K562 (cell line): ENCODE results near the gene MKNK2. TPM values are rescaled to one million over a fixed set of nuclear protein-coding genes. Genes with fewer than 3 reads are reported as not detected.
A peak's percentile ranks its signal among the peaks of the same experiment; 100 is the strongest.

Experiments
- AFF4 ChIP-seq: sonication (generic); formaldehyde crosslinking; IDR thresholded peaks from 2 replicates; pipeline ENCODE4 v1.8.0; 2023; ENCODE audit warnings: mild to moderate bottlenecking, missing genetic modification reagents
- CAMTA2 ChIP-seq: fragments of 250-450 bp; sonication (Bioruptor Pico); conservative IDR thresholded peaks from 2 replicates; pipeline ENCODE4 v1.5.1; 2022
- CC2D1A ChIP-seq: fragments of 450-650 bp; IDR thresholded peaks from 2 replicates; pipeline ENCODE4 v1.6.1; 2017; ENCODE audit warnings: mild to moderate bottlenecking
- CREBBP ChIP-seq: IDR thresholded peaks from one replicate; pipeline ENCODE4 v1.6.1; 2012; ENCODE audit warnings: low read depth, mild to moderate bottlenecking, control low read depth, inconsistent platforms, low read length
- DMBX1 ChIP-seq: fragments of 250-450 bp; sonication (Bioruptor Pico); IDR thresholded peaks from 2 replicates; pipeline ENCODE4 v1.8.0; 2022; ENCODE audit warnings: inconsistent platforms, mild to moderate bottlenecking, moderate library complexity, borderline replicate concordance
- ILK ChIP-seq: fragments of 450-650 bp; IDR thresholded peaks from 2 replicates; pipeline ENCODE4 v1.6.1; 2016; ENCODE audit warnings: missing genetic modification characterization, low read depth, mild to moderate bottlenecking, missing compliant biosample characterization, moderate library complexity, borderline replicate concordance
- KDM1A ChIP-seq, 2 experiments: fragments of 450-650 bp; IDR thresholded peaks; 2 replicates each; pipeline ENCODE4 v1.6.1; 2016; ENCODE audit warnings: mild to moderate bottlenecking in 2 of 2
- MCM7 ChIP-seq, 2 experiments: fragments of 450-650 bp; IDR thresholded peaks; 2 replicates each; pipeline ENCODE4 v1.6.1; 2016 to 2018
- MYNN ChIP-seq, 2 experiments: sonication (generic); formaldehyde crosslinking in 1 of 2; IDR thresholded peaks; 2 replicates each; pipeline versions ENCODE4 v1.5.0 to v1.6.1; 2016 to 2020; ENCODE audit warnings: antibody characterized with exemption in 1 of 2, missing genetic modification reagents in 1 of 2
- NCOA6 ChIP-seq: fragments of 450-650 bp; IDR thresholded peaks from 2 replicates; pipeline ENCODE4 v1.6.1; 2017; ENCODE audit warnings: mild to moderate bottlenecking
- NR2C2 ChIP-seq, 2 experiments: fragments of 200-800 bp in 1 of 2; sonication (Bioruptor generic) in 1 of 2; sonication (generic) in 1 of 2; formaldehyde crosslinking in 1 of 2; IDR thresholded peaks; 2 replicates each; pipeline versions ENCODE4 v1.6.1 to v1.8.0; 2016 to 2022; ENCODE audit warnings: mild to moderate bottlenecking in 1 of 2, missing compliant biosample characterization in 1 of 2, missing genetic modification characterization in 1 of 2, missing genetic modification reagents in 1 of 2
- NR3C1 ChIP-seq: sonication (generic); formaldehyde crosslinking; IDR thresholded peaks from 2 replicates; pipeline ENCODE4 v1.8.1; 2022; ENCODE audit warnings: missing genetic modification reagents
- NUFIP1 ChIP-seq: fragments of 450-650 bp; IDR thresholded peaks from 2 replicates; pipeline ENCODE4 v1.6.1; 2018; ENCODE audit not compliant: partially characterized antibody
- PCBP2 ChIP-seq: fragments of 200-400 bp; formaldehyde crosslinking; IDR thresholded peaks from 2 replicates; pipeline ENCODE4 v1.6.1; 2018; ENCODE audit warnings: low read length, low read depth, mild to moderate bottlenecking, moderate library complexity; ENCODE audit not compliant: poor library complexity, severe bottlenecking
- PYGO2 ChIP-seq: fragments of 450-650 bp; IDR thresholded peaks from 2 replicates; pipeline ENCODE4 v1.6.1; 2016; ENCODE audit warnings: mild to moderate bottlenecking, missing genetic modification characterization, moderate library complexity, missing compliant biosample characterization
- RAD21 ChIP-seq, 2 experiments: fragments of 250-450 bp in 1 of 2; fragments of 450-650 bp in 1 of 2; sonication (Bioruptor Pico) in 1 of 2; formaldehyde crosslinking in 1 of 2; IDR thresholded peaks in 1 of 2; conservative IDR thresholded peaks in 1 of 2; 2 replicates each; pipeline versions ENCODE4 v1.4.0 to v1.8.0; 2020 to 2022; ENCODE audit warnings: mild to moderate bottlenecking in 2 of 2, moderate library complexity in 1 of 2
- RBBP5 ChIP-seq: fragments of 200-600 bp; sonication (generic); IDR thresholded peaks from 2 replicates; pipeline ENCODE4 v1.6.1; 2012; ENCODE audit warnings: borderline replicate concordance, mild to moderate bottlenecking, low read length, control low read depth, inconsistent platforms; ENCODE audit not compliant: insufficient read depth, poor library complexity, severe bottlenecking
- RBM34 ChIP-seq: fragments of 200-400 bp; formaldehyde crosslinking; IDR thresholded peaks from 2 replicates; pipeline ENCODE4 v1.6.1; 2018; ENCODE audit warnings: low read length, borderline replicate concordance; ENCODE audit not compliant: insufficient read depth
- SAFB ChIP-seq: fragments of 200-400 bp; formaldehyde crosslinking; IDR thresholded peaks from 2 replicates; pipeline ENCODE4 v1.6.1; 2017; ENCODE audit warnings: low read depth, low read length, borderline replicate concordance
- SMARCC2 ChIP-seq: fragments of 450-650 bp; IDR thresholded peaks from 2 replicates; pipeline ENCODE4 v1.6.1; 2017; ENCODE audit warnings: antibody characterized with exemption, moderate library complexity, mild to moderate bottlenecking, low read depth
- SPI1 ChIP-seq: IDR thresholded peaks from 2 replicates; pipeline ENCODE4 v1.6.1; 2011; ENCODE audit warnings: low read depth, low read length, control low read depth, borderline replicate concordance
- XRCC4 ChIP-seq: IDR thresholded peaks from one replicate; pipeline ENCODE4 v1.6.1; 2011; ENCODE audit not compliant: insufficient read depth, insufficient read length; ENCODE audit errors: extremely low read depth
- ZBTB8A ChIP-seq: fragments of 450-650 bp; IDR thresholded peaks from 2 replicates; pipeline ENCODE4 v1.6.1; 2018; ENCODE audit warnings: mild to moderate bottlenecking, moderate library complexity; ENCODE audit not compliant: partially characterized antibody
- ZNF75A ChIP-seq: fragments of 450-650 bp; formaldehyde crosslinking; IDR thresholded peaks from 2 replicates; pipeline ENCODE4 v1.4.0; 2020; ENCODE audit warnings: mild to moderate bottlenecking
- ZNF778 ChIP-seq: fragments of 450-650 bp; formaldehyde crosslinking; IDR thresholded peaks from 2 replicates; pipeline ENCODE4 v1.4.0; 2020; ENCODE audit warnings: mild to moderate bottlenecking, moderate library complexity
- polyA plus RNA-seq, 8 experiments: library from polyadenylated mRNA; depleted of rRNA in 4 of 8; stranded (reverse) in 5 of 8; unstranded in 3 of 8; fragments of >200 nt; fragmentation: Nextera tagmentation in 2 of 8; fragmentation: Illumina TruSeq in 1 of 8; extraction: Ambion mirVana in 2 of 8; extraction: Trizol in 1 of 8; gene quantifications; 2 replicates each; pipeline versions ENCODE4 v1.2.1 to v1.2.3, GENCODE V29; 2011 to 2014; ENCODE audit warnings: inconsistent platforms in 1 of 8, missing spikeins in 1 of 8
- total RNA-seq, 7 experiments: library from RNA; depleted of rRNA in 6 of 7; stranded (reverse); fragments of >200 nt in 6 of 7; fragmentation: Illumina TruSeq in 2 of 7; extraction: Trizol in 2 of 7; gene quantifications; 2 replicates each; pipeline versions ENCODE4 v1.2.1 to v1.2.3, GENCODE V29; 2011 to 2021; ENCODE audit warnings: low replicate concordance in 1 of 7

Gene MKNK2
- total and polyA plus RNA-seq, 9 of the 15 experiments (the other 6 are each of a cell fraction or from before 2014, with no cell fraction given) = 5.1 to 191 (median 51.9) TPM

DNA sequence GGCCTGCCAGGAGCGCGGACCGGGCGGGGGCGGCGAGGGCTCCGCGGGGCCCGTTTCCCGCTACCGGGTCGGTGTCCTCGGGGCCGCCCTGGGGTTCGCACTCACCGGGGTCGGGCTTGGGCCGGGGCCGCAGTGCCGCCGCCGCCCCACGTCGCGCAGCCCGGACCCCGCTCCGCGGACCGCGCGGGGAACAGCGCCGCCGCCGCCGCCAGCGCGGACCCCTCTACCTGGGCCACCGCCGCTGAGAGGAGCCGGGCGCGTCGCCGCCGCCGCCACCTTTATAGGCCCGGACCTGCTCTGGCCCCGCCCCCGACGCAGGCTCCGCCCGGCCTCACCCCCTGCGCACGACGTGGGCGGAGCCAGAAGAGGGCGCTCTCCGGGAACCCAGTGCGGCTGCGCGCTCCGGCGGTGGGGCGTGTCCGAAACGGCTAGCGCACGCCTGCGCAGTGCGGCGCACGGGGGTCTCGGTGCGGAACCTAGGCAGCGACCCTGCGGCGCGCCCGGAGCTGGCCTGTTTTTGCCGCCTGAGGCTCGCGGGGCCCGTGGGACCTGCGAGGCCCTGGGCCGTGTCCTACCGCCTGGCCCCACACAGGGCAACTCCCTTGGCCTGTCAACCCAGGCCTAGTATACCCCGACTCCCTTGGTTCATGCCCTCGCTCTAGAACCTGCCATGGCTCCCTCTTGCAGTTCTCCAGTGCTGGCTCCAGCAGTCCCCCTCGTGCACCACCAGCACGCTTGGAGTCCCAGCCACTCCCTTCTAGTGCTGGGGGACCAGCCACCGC lies at the start of gene MKNK2 (continued):
- TF ChIP-seq KDM1A (IDR thresholded peaks at IDR 0.05) (peak; percentile 86 to 95), SMARCC2 (no peak), CAMTA2 (peak; percentile 92; the same call in 1 of the 2 replicates), CC2D1A (no peak), ZBTB8A (no peak), ILK (tag) (no peak), SPI1 (0 out of 2 replicates have a peak, but pooled peaks have one; percentile 2), NR2C2 (CRISPR knock-in tag; IDR thresholded peaks at IDR 0.05) (peak; percentile 47; the same call in 1 of the 2 replicates), NR2C2 (tag; IDR thresholded peaks at IDR 0.05) (peak; percentile 43; the same call in 1 of the 2 replicates), NUFIP1 (no peak), ZNF75A (CRISPR knock-in tag) (no peak), AFF4 (CRISPR knock-in tag) (peak; percentile 71), CREBBP (no peak), DMBX1 (CRISPR knock-in tag) (peak; percentile 58), RBM34 (no peak), PYGO2 (tag) (no peak), SAFB (no peak), MCM7 (IDR thresholded peaks at IDR 0.05) (no peak), PCBP2 (peak; percentile 32), NCOA6 (no peak), MYNN (IDR thresholded peaks at IDR 0.05) (no peak), MYNN (CRISPR knock-in tag; IDR thresholded peaks at IDR 0.05) (no peak), RAD21 (CRISPR knock-in tag; conservative IDR thresholded peaks at IDR 0.05 in 1 of 2, IDR thresholded peaks at IDR 0.05 in 1 of 2) (peak in 1 of 2 experiments; percentile 29; a peak in 2 of 4 replicates), XRCC4 (no peak), ZNF778 (CRISPR knock-in tag) (no peak), NR3C1 (CRISPR knock-in tag) (0 out of 2 replicates have a peak, but pooled peaks have one; percentile 57), RBBP5 (no peak)
